VCaP (cell line): Measurements from ENCODE around the gene HPSE.

Source experiments
- H3K27ac ChIP-seq: fragments of 450-650 bp; 2 replicates; pipeline ENCODE4 v1.5.1; 2017
- CTCF ChIP-seq: fragments of 450-650 bp; conservative IDR thresholded peaks from 2 replicates; pipeline ENCODE4 v1.5.1; 2017; ENCODE audit warnings: mild to moderate bottlenecking, moderate library complexity

Gene HPSE

GRCh38 chr4:83317671-83318070 lies 17.0 kb downstream of the HPSE start:
- H3K27ac ChIP-seq, result no peak overlapping the region; the same call in 1 of the 2 replicates
- TF ChIP-seq CTCF, result no peak

- no peak for TF ChIP-seq CTCF
- no peak overlapping the region; the same call in 1 of the 2 replicates for H3K27ac ChIP-seq
Observed at GRCh38 chr4:83316459-83317165, 18.0 kb downstream of the HPSE start.

GRCh38 chr4:83315341-83315870 lies 19.2 kb downstream of the HPSE start:
- no peak for TF ChIP-seq CTCF
- no peak overlapping the region for H3K27ac ChIP-seq

- TF ChIP-seq CTCF, result no peak
- H3K27ac ChIP-seq, result no peak overlapping the region
Observed at GRCh38 chr4:83308672-83309071, 26.0 kb downstream of the HPSE start.

GRCh38 chr4:83307920-83308319 lies 26.7 kb downstream of the HPSE start:
- H3K27ac ChIP-seq, result no peak overlapping the region
- TF ChIP-seq CTCF, result no peak

- TF ChIP-seq CTCF, result no peak
Observed at GRCh38 chr4:83305187-83305586, 29.5 kb downstream of the HPSE start.

GRCh38 chr4:83297548-83298260 lies 36.9 kb downstream of the HPSE start:
- no peak for TF ChIP-seq CTCF

More at GRCh38 chr4:83305187-83305586, 29.5 kb downstream of the HPSE start:
- H3K27ac ChIP-seq, result no peak overlapping the region

More at GRCh38 chr4:83297548-83298260, 36.9 kb downstream of the HPSE start:
- no peak overlapping the region for H3K27ac ChIP-seq
